HL-60/S4 treated with retinoic acid at 250 ng/mL for 4 days and 3 days (cell line): ENCODE measurements around the gene RPAP2.

Source experiments
- in situ Hi-C: fragments of 300-500 bp; cut with MboI; formaldehyde crosslinking; loops from 2 replicates; pipeline ENCODE4 v1.7.0; 2022; ENCODE audit warnings: low sequenced_read_pairs

Gene RPAP2

DNA sequence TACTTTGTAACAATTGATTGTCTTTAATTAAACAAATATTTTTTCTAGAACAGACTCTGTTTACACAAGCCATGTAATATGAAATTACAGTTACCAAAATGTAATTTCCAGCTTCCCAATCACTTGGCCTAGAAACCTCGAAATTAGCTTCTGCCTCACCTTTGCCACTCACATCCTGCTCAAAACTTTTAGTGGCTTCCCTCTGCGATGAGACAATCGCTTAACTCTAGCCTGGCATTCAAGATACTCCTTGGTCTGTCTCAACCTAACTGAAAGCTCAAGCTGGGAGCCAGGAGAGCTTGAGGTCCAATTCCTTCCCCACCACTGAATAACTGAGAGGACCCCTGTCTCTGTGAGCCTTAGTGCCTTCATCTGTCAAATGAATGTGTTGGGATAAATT is 145.0 kb downstream of the RPAP2 start:
- in situ Hi-C loops: no loop called here

DNA sequence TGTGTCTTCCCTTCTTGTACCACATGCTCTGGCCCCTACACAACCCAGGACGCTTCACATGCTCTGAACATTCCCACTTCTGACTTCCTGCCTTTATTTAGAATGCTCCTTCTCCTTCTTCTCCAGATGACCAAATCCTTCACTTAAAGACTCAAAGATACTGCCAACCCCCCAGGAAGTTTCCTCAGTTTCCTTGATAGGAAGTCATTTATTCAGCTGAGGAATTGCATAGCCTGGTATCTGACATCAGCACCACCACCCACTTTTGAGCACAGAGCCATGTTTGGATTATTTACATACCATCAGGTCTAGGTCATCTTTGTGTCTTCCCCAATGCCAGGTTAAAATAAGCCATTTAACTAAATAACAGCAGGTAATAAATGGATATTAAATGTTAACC is 145.5 kb downstream of the RPAP2 start:
- in situ Hi-C loops: no loop called here

DNA sequence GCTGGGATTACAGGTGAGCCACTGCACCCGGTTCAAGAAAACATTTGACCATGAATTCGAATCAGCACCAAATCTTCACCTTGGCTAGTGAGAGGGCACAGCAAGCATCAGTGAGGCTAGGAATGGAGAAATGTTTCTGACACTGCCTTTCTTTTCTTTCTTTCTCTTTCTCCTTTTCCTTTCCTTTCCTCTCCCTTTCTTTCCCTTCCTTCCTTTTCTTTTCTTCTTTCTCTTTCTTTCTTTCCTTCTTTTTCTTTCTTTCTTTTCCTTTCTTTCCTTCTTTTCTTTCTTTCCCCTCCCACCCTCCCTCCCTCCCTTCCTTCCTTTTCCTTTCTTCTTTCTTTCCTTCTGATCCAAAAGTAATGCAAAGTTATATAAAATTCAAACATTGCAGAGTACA is 147.0 kb downstream of the RPAP2 start:
- in situ Hi-C loops: no loop called here

DNA sequence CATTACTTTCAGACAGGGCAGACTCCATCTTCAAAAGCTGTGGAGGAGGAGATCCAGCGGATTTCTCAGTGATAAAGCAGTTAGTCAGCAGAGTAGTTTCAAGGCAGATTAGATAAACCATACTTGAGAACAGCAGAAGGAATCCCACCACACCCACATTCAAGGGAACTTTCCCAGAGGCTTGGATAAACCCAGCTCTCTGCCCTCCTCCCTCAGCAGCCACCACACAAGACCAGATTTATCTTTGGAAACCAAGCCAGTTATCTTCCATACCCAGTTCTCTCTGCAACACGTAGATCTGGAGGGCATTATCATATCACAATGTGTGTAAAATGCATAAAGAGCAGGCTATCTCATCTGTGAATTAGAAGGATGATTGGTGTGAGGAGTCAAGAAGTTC is 147.7 kb downstream of the RPAP2 start:
- in situ Hi-C loops: no loop called here

DNA sequence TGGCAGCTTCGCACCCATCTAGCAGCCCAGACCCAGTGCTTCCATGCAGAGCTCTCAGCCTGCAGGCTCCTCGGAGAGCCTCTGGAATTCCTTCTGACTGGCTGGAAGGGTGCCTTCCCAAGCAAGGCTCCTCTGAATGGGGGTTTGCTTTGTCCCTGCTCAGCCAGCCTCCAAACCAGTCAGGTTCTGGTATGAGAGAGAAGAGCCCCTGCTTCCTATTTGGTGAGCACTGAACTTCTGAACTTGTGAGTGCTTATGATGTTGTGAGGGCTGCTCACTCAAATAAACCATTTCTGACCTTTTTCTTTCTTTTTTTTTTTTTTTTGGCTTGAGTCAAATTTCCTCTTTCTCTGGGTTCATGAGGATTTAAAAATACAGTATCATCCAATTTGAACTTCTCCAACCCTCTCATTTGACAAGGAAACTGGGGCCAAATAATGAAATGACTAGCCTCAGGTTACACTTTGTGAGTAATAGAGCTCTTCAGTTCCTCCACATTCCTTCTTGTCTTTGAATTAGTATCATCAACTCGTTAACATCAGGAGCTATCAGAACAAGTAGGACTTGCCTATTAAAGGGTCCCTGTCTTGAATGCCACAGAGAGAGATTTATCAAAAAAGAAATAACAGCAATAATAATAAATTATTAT is 148.3 kb downstream of the RPAP2 start:
- in situ Hi-C loops: no loop called here

DNA sequence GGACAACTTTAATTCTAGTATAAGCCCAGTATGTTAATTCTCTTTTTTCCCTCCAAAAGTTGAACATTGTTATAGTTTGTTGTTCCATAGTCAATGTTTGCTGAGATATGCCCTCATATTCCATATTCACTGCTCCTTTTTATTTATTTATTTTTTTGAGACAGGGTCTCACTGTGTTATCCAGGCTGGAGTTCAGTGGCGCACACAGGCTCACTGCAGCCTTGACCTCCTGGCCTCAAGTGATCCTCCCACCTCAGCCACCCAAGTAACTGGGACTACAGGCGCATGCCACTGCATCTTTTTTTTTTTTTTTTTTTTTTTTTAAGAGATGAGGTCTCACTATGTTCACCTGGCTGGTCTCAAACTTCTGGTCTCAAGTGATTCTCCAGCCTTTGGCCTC is 149.1 kb downstream of the RPAP2 start:
- in situ Hi-C loops: no loop called here
